Thyroid gland (tissue), 4 donors: ENCODE measurements around the gene FTH1. TPM values are rescaled to one million over a fixed set of nuclear protein-coding genes. Genes with fewer than 3 reads are reported as not detected.
A peak's percentile ranks its signal among the peaks of the same experiment; 100 is the strongest.

ENCODE experiments used
- DNase-seq, 2 donors: peaks; one replicate each; pipeline ENCODE4 v3.0.0-alpha.2; 2019
- H3K27ac ChIP-seq, 3 donors: fragments of 200-600 bp; sonication (generic); 1 replicate in 2 of 3; 2 replicates in 1 of 3; pipeline ENCODE4 v1.5.1; 2016 to 2019; ENCODE audit warnings: mild to moderate bottlenecking in 1 of 3, moderate library complexity in 1 of 3
- H3K27me3 ChIP-seq: fragments of 200-600 bp; sonication (generic); one replicate; pipeline ENCODE4 v1.5.1; 2019
- H3K36me3 ChIP-seq, 2 donors: fragments of 200-600 bp; sonication (generic); one replicate each; pipeline ENCODE4 v1.5.1; 2016 to 2019
- H3K4me1 ChIP-seq, 2 donors: fragments of 200-600 bp; sonication (generic); one replicate each; pipeline ENCODE4 v1.5.1; 2017 to 2019
- H3K4me3 ChIP-seq, 3 donors: fragments of 200-600 bp; sonication (generic); replicated peaks in 1 of 3; 1 replicate in 2 of 3; 2 replicates in 1 of 3; pipeline ENCODE4 v1.5.1; 2016; ENCODE audit warnings: mild to moderate bottlenecking in 1 of 3
- H3K9me3 ChIP-seq: fragments of 200-600 bp; sonication (generic); one replicate; pipeline ENCODE4 v1.5.1; 2017
- CTCF ChIP-seq, 6 experiments: fragments of 200-600 bp in 3 of 6; fragments of 450-650 bp in 3 of 6; sonication (generic) in 3 of 6; IDR thresholded peaks; one replicate each; pipeline ENCODE4 v1.5.1; 2016 to 2019; ENCODE audit warnings: antibody characterized with exemption in 6 of 6, mild to moderate bottlenecking in 2 of 6, inconsistent platforms in 1 of 6, moderate library complexity in 1 of 6
- POLR2A ChIP-seq, 2 donors: fragments of 450-650 bp; IDR thresholded peaks; one replicate each; pipeline ENCODE4 v1.6.1; 2017; ENCODE audit warnings: antibody characterized with exemption in 2 of 2, mild to moderate bottlenecking in 2 of 2, moderate library complexity in 1 of 2
- WGBS, 2 donors: methylation state at CpG; one replicate each; pipeline ENCODE4 v1.1.5; 2017; 5-methylcytosine and 5-hydroxymethylcytosine counted together
- intact Hi-C: fragments of 100-400 bp; cut with DNase I; formaldehyde crosslinking; loops from one replicate; pipeline ENCODE4 v1.15.1; 2023
- total RNA-seq, 4 donors: library from RNA; depleted of rRNA; stranded (reverse); fragments of >200 nt; gene quantifications; one replicate each; pipeline ENCODE4 v1.2.3, GENCODE V29; 2016

FTH1 gene
- total RNA-seq, 4 donors from 2014 or later: 2,377 to 4,120 (median 2,918) TPM

- Histone ChIP-seq H3K27me3 (no peaks in the 10 kb centered on the region), H3K4me3 (no peak overlapping the region), H3K9me3 (no peaks in the 10 kb centered on the region), H3K27ac (peak overlapping the region; percentile 57 to 71 (median 67)), H3K36me3 (no peaks in the 10 kb centered on the region), H3K4me1 (peaks cover 55 to 60% of the 10 kb centered on the region in 2 donors)
- TF ChIP-seq POLR2A (IDR thresholded peaks at IDR 0.05) (no peak), CTCF (IDR thresholded peaks at IDR 0.05) (no peak)
- peak; percentile 36 to 39 for DNase-seq
- 74% methylated on average over 17 of the region's 17 CpGs for WGBS, 2 donors
- intact Hi-C loops: no loop called here
These were observed 11.5 kb upstream of the FTH1 start for GRCh38 chr11:61978703-61979661.

DNA sequence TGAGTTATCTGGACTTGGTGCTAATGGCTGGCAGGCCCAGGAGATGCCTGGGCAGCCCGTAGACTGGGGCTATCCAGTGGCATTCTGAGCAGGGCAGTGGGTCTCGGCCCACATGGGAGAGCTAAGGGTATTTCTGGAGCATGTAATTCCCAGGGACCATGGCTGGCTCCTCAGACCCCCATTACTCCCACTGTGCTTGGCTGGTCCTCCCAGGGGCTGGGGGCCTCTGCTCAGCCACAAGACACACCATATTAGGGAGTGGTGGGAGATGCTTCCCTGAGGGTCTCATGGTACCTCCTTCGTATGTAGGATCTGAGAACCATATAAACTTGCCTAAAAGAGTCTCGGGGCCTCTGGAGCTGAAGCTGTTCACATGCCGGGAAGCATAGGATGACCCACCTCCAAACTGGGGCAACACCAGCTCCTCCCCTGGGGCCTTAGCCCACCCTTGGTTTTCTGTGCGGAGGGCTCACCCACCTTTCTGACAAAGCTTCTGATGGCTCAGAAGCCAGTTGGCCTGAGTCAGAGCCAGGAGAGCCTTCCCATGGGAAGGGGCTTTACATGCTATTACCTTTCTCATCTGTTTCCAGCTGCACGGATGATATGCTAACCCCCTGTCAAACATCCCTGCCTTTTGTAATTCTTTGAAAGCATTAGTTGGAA, 9.5 kb upstream of the FTH1 start:
- DNase-seq: no peak
- H3K27ac ChIP-seq: peak overlapping the region in 2 of 3 donors; percentile 59 to 67
- 70 to 81% methylated on average over 6 of the region's 7 CpGs for WGBS, 2 donors
- intact Hi-C loops: no loop called here
- H3K9me3 ChIP-seq: no peaks in the 10 kb centered on the region
- TF ChIP-seq POLR2A (IDR thresholded peaks at IDR 0.05): peak in 1 of 2 donors; percentile 13
- no peak for TF ChIP-seq CTCF (IDR thresholded peaks at IDR 0.05)
- no peaks in the 10 kb centered on the region for H3K36me3 ChIP-seq
- H3K4me1 ChIP-seq: peaks cover 70 to 76% of the 10 kb centered on the region in 2 donors
- H3K27me3 ChIP-seq: no peaks in the 10 kb centered on the region
- H3K4me3 ChIP-seq: no peak overlapping the region

GRCh38 chr11:61976420-61976800, 9.0 kb upstream of the FTH1 start:
- TF ChIP-seq POLR2A (IDR thresholded peaks at IDR 0.05): no peak
- no peak for TF ChIP-seq CTCF (IDR thresholded peaks at IDR 0.05)
- no peaks in the 10 kb centered on the region for H3K36me3 ChIP-seq
- H3K4me3 ChIP-seq: no peak overlapping the region
- 96 to 98% methylated on average over 8 of the region's 8 CpGs for WGBS, 2 donors
- no peaks in the 10 kb centered on the region for H3K9me3 ChIP-seq
- no peak for DNase-seq
- H3K4me1 ChIP-seq: peaks cover 71 to 77% of the 10 kb centered on the region in 2 donors
- H3K27ac ChIP-seq: no peak overlapping the region
- H3K27me3 ChIP-seq: no peaks in the 10 kb centered on the region
- intact Hi-C loops: no loop called here

DNA sequence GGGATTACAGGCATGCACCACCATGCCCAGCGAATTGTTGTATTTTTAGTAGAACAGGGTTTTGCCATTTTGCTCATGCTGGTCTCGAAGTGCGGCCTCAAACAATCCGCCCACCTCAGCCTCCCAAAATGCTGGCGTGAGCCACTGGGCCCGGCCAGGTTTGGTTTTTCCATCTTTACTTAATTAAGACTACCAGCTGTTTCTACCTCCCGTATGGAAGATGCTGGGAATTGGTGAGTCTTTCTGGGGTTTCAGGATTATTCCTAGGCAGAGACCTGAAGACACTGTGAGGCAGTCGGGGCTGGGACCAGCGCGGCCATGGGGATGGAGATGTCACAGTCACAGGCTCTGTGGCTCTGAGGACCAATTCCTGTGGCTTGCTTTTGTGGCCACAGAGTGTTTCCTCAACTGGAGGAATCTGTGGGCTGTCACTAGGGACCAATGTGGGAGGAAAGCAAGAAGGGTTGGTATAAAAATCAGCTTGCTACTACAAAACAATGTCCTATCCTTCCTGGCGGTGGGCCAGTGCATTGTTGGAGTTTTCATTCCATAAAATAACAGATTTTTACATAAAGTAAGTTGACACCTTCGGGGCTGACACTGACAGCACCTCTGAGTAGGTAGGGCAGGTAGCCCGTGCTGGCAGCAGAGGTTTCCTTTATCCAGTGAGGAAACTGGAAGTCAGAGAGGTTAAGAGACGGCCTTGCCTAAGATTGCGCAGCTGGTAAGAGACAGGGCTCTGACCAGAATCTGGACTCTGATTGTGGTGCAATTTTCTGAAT, 8.4 kb upstream of the FTH1 start:
- Histone ChIP-seq H3K36me3 (no peaks in the 10 kb centered on the region), H3K9me3 (no peaks in the 10 kb centered on the region), H3K4me1 (peaks cover 77 to 83% of the 10 kb centered on the region in 2 donors), H3K4me3 (no peak overlapping the region), H3K27ac (peak overlapping the region; percentile 92 to 99 (median 93)), H3K27me3 (no peaks in the 10 kb centered on the region)
- intact Hi-C loops: no loop called here
- no peak for DNase-seq
- WGBS, 2 donors: 94% methylated on average over 15 of the region's 15 CpGs
- TF ChIP-seq CTCF (IDR thresholded peaks at IDR 0.05) (no peak), POLR2A (IDR thresholded peaks at IDR 0.05) (no peak)
